HepG2 (cell line): ENCODE data around the gene C20orf96. TPM values are rescaled to one million over a fixed set of nuclear protein-coding genes. Genes with fewer than 3 reads are reported as not detected.

Experiments used
- ARNT2 ChIP-seq: sonication (generic); formaldehyde crosslinking; IDR thresholded peaks from 2 replicates; pipeline ENCODE4 v1.8.0; 2022; ENCODE audit warnings: mild to moderate bottlenecking, low read depth, missing genetic modification reagents, moderate library complexity
- ARNTL ChIP-seq: sonication (generic); formaldehyde crosslinking; IDR thresholded peaks from 2 replicates; pipeline ENCODE4 v1.4.0; 2020; ENCODE audit warnings: mild to moderate bottlenecking, missing genetic modification reagents
- CAMTA2 ChIP-seq: sonication (generic); formaldehyde crosslinking; IDR thresholded peaks from 2 replicates; pipeline ENCODE4 v1.4.0; 2020; ENCODE audit warnings: mild to moderate bottlenecking, missing genetic modification reagents, borderline replicate concordance
- E2F1 ChIP-seq: sonication (generic); formaldehyde crosslinking; IDR thresholded peaks from 2 replicates; pipeline ENCODE4 v1.5.0; 2020; ENCODE audit warnings: missing genetic modification reagents
- ELK4 ChIP-seq: sonication (generic); formaldehyde crosslinking; IDR thresholded peaks from 2 replicates; pipeline ENCODE4 v1.9.0; 2021; ENCODE audit warnings: missing genetic modification reagents, borderline replicate concordance
- FIP1L1 ChIP-seq: fragments of 200-400 bp; formaldehyde crosslinking; IDR thresholded peaks from 2 replicates; pipeline ENCODE4 v1.6.1; 2018; ENCODE audit warnings: low read depth, mild to moderate bottlenecking, low read length, moderate library complexity, borderline replicate concordance; ENCODE audit not compliant: insufficient read depth
- FOXP4 ChIP-seq: sonication (generic); formaldehyde crosslinking; IDR thresholded peaks from 2 replicates; pipeline ENCODE4 v1.4.0; 2020; ENCODE audit warnings: missing genetic modification reagents
- GLMP ChIP-seq: sonication (generic); formaldehyde crosslinking; IDR thresholded peaks from 2 replicates; pipeline ENCODE4 v1.9.0; 2021; ENCODE audit warnings: missing genetic modification reagents, mild to moderate bottlenecking, borderline replicate concordance
- HNRNPLL ChIP-seq: fragments of 200-400 bp; formaldehyde crosslinking; IDR thresholded peaks from 2 replicates; pipeline ENCODE4 v1.6.1; 2017; ENCODE audit warnings: mild to moderate bottlenecking, low read depth, low read length; ENCODE audit not compliant: poor library complexity, severe bottlenecking
- KLF16 ChIP-seq, 2 experiments: sonication (generic) in 1 of 2; formaldehyde crosslinking in 1 of 2; IDR thresholded peaks; 2 replicates each; pipeline versions ENCODE4 v1.6.1 to v1.8.0; 2016 to 2023; ENCODE audit warnings: missing genetic modification reagents in 2 of 2, missing compliant biosample characterization in 1 of 2
- KMT2A ChIP-seq: sonication (generic); formaldehyde crosslinking; IDR thresholded peaks from 2 replicates; pipeline ENCODE4 v1.4.0; 2020; ENCODE audit warnings: missing genetic modification reagents
- MEIS1 ChIP-seq: sonication (generic); formaldehyde crosslinking; IDR thresholded peaks from 2 replicates; pipeline ENCODE4 v1.9.0; 2021; ENCODE audit warnings: mild to moderate bottlenecking, missing genetic modification reagents, moderate library complexity, borderline replicate concordance
- NCOA1 ChIP-seq: sonication (generic); formaldehyde crosslinking; IDR thresholded peaks from 2 replicates; pipeline ENCODE4 v1.9.0; 2021; ENCODE audit warnings: missing genetic modification reagents
- NR2F6 ChIP-seq, 2 experiments: IDR thresholded peaks; 2 replicates each; pipeline ENCODE4 v1.6.1; 2016; ENCODE audit warnings: antibody characterized with exemption in 1 of 2, mild to moderate bottlenecking in 1 of 2
- SNAPC5 ChIP-seq: sonication (generic); formaldehyde crosslinking; IDR thresholded peaks from 2 replicates; pipeline ENCODE4 v1.8.1; 2023; ENCODE audit warnings: mild to moderate bottlenecking, missing genetic modification reagents, borderline replicate concordance
- SRSF9 ChIP-seq: fragments of 200-400 bp; formaldehyde crosslinking; IDR thresholded peaks from 2 replicates; pipeline ENCODE4 v1.6.1; 2018; ENCODE audit warnings: borderline replicate concordance, mild to moderate bottlenecking, low read depth, low read length; ENCODE audit not compliant: insufficient read depth, poor library complexity, severe bottlenecking
- ZNF432 ChIP-seq: sonication (generic); formaldehyde crosslinking; IDR thresholded peaks from 2 replicates; pipeline ENCODE4 v1.5.0; 2020; ENCODE audit warnings: missing genetic modification reagents, mild to moderate bottlenecking, borderline replicate concordance
- ZNF496 ChIP-seq: sonication (generic); formaldehyde crosslinking; IDR thresholded peaks from 2 replicates; pipeline ENCODE4 v1.8.1; 2023; ENCODE audit warnings: mild to moderate bottlenecking, moderate library complexity, missing genetic modification reagents; ENCODE audit not compliant: insufficient replicate concordance
- ZNF569 ChIP-seq: sonication (generic); formaldehyde crosslinking; IDR thresholded peaks from 2 replicates; pipeline ENCODE4 v1.5.0; 2020; ENCODE audit warnings: mild to moderate bottlenecking, missing genetic modification reagents, moderate library complexity, borderline replicate concordance
- ZNF639 ChIP-seq: conservative IDR thresholded peaks from 2 replicates; pipeline ENCODE4 v1.6.1; 2018; ENCODE audit warnings: missing genetic modification reagents
- polyA plus RNA-seq, 8 experiments: library from polyadenylated mRNA; depleted of rRNA in 3 of 8; stranded (reverse) in 7 of 8; unstranded in 1 of 8; fragments of >200 nt; fragmentation: Illumina TruSeq in 4 of 8; extraction: Trizol in 4 of 8; gene quantifications; 2 replicates each; pipeline versions ENCODE4 v1.2.1 to v1.2.3, GENCODE V29; 2011 to 2016; ENCODE audit warnings: low read depth in 4 of 8, missing spikeins in 1 of 8, mixed read lengths in 1 of 8; ENCODE audit not compliant: insufficient read depth in 1 of 8
- total RNA-seq, 5 experiments: library from RNA; depleted of rRNA; stranded (reverse); fragments of >200 nt; fragmentation: Illumina TruSeq; extraction: Trizol; gene quantifications; 2 replicates each; pipeline ENCODE4 v1.2.3, GENCODE V29; 2016; ENCODE audit warnings: low read depth in 1 of 5

C20orf96 gene
- total and polyA plus RNA-seq, 2 of the 13 experiments (the other 11 are each of a cell fraction or from before 2014, with no cell fraction given): 3.8 to 20.6 TPM

- TF ChIP-seq CAMTA2: peak; percentile 88; the same call in 1 of the 2 replicates
- TF ChIP-seq NCOA1 (CRISPR knock-in tag): no peak; the same call in 1 of the 2 replicates
- no peak for TF ChIP-seq SRSF9
- TF ChIP-seq ZNF569 (CRISPR knock-in tag): 0 out of 2 replicates have a peak, but pooled peaks have one; percentile 87
- peak in 1 of 2 experiments; percentile 99; a peak in 2 of 4 replicates for TF ChIP-seq KLF16 (CRISPR knock-in tag; IDR thresholded peaks at IDR 0.05)
- peak; percentile 94 for TF ChIP-seq ZNF639
- no peak for TF ChIP-seq NR2F6 (IDR thresholded peaks at IDR 0.05)
- peak; percentile 86 for TF ChIP-seq NR2F6 (CRISPR knock-in tag; IDR thresholded peaks at IDR 0.05)
- no peak for TF ChIP-seq ZNF496
- TF ChIP-seq ARNTL (CRISPR knock-in tag): peak; percentile 94
- peak; percentile 99 for TF ChIP-seq ARNT2 (CRISPR knock-in tag)
- TF ChIP-seq HNRNPLL: peak; percentile 100
- no peak for TF ChIP-seq SNAPC5 (CRISPR knock-in tag)
- TF ChIP-seq ZNF432 (CRISPR knock-in tag): no peak
- peak; percentile 95 for TF ChIP-seq MEIS1 (CRISPR knock-in tag)
- peak; percentile 98 for TF ChIP-seq E2F1 (CRISPR knock-in tag)
- TF ChIP-seq GLMP (CRISPR knock-in tag): no peak
- peak; percentile 74; the same call in 1 of the 2 replicates for TF ChIP-seq ELK4 (CRISPR knock-in tag)
- TF ChIP-seq FIP1L1: peak; percentile 95; the same call in 1 of the 2 replicates
- TF ChIP-seq KMT2A (CRISPR knock-in tag): peak; percentile 98
- TF ChIP-seq FOXP4: peak; percentile 93
These were observed 6.8 kb upstream of the C20orf96 start, which contains the start of gene ZCCHC3 (continued) for GRCh38 chr20:297098-297924.
